ENCODE data around the gene CHADL.
A peak's percentile ranks its signal among the peaks of the same experiment; 100 is the strongest.

Gene CHADL

GRCh38 chr22:41234815-41235695 lies 5.7 kb downstream of the CHADL start:
- H3K27ac Mint-ChIP-seq, result no peak overlapping the region
- H3K9me3 Mint-ChIP-seq, result no peaks in the 10 kb centered on the region
- H3K4me1 Mint-ChIP-seq (ENCODE audit: low read depth in 2 of 2), result peaks cover 4 to 7% of the 10 kb centered on the region in 2 donors
- ATAC-seq (replicated peaks), result no peak
- no peaks in the 10 kb centered on the region for H3K27me3 Mint-ChIP-seq
- peaks cover 13% of the 10 kb centered on the region for H3K36me3 Mint-ChIP-seq (ENCODE audit: insufficient read depth)
- no peak overlapping the region for H3K4me3 Mint-ChIP-seq
- DNase-seq, result no peak

GRCh38 chr22:41231369-41231768 lies 9.4 kb downstream of the CHADL start:
- Mint-ChIP-seq H3K4me1 (ENCODE audit: low read depth in 2 of 2) (no peaks in the 10 kb centered on the region), H3K4me3 (no peak overlapping the region), H3K27me3 (no peaks in the 10 kb centered on the region), H3K36me3 (ENCODE audit: insufficient read depth) (peaks cover 16% of the 10 kb centered on the region), H3K9me3 (no peaks in the 10 kb centered on the region), H3K27ac (no peak overlapping the region)
- ATAC-seq (replicated peaks) (no peak), DNase-seq (no peak)

GRCh38 chr22:41230401-41230785 lies 10.3 kb downstream of the CHADL start:
- Mint-ChIP-seq H3K9me3 (no peaks in the 10 kb centered on the region), H3K36me3 (ENCODE audit: insufficient read depth) (peaks cover 24% of the 10 kb centered on the region), H3K27me3 (no peaks in the 10 kb centered on the region), H3K27ac (no peak overlapping the region), H3K4me1 (ENCODE audit: low read depth in 2 of 2) (no peaks in the 10 kb centered on the region), H3K4me3 (no peak overlapping the region)
- no peak for ATAC-seq (replicated peaks)
- DNase-seq, result no peak

GRCh38 chr22:41229730-41230400 lies 10.9 kb downstream of the CHADL start:
- no peak for ATAC-seq (replicated peaks)
- no peaks in the 10 kb centered on the region for H3K27me3 Mint-ChIP-seq
- DNase-seq, result no peak
- no peak overlapping the region for H3K4me3 Mint-ChIP-seq
- peaks cover 24% of the 10 kb centered on the region for H3K36me3 Mint-ChIP-seq (ENCODE audit: insufficient read depth)
- H3K27ac Mint-ChIP-seq, result no peak overlapping the region
- no peaks in the 10 kb centered on the region for H3K9me3 Mint-ChIP-seq
- H3K4me1 Mint-ChIP-seq (ENCODE audit: low read depth in 2 of 2), result no peaks in the 10 kb centered on the region

- H3K4me1 Mint-ChIP-seq (ENCODE audit: low read depth in 2 of 2), result no peaks in the 10 kb centered on the region
- no peak for ATAC-seq (replicated peaks)
These were observed 11.5 kb downstream of the CHADL start for GRCh38 chr22:41229215-41229614.

GRCh38 chr22:41226723-41227655 lies 13.7 kb downstream of the CHADL start:
- peak overlapping the region; percentile 72 to 86 for H3K27ac Mint-ChIP-seq
- H3K4me3 Mint-ChIP-seq, result no peak overlapping the region
- no peaks in the 10 kb centered on the region for H3K9me3 Mint-ChIP-seq
- H3K4me1 Mint-ChIP-seq (ENCODE audit: low read depth in 2 of 2), result no peaks in the 10 kb centered on the region
- ATAC-seq (replicated peaks) (no peak), DNase-seq (no peak)
- no peaks in the 10 kb centered on the region for H3K27me3 Mint-ChIP-seq
- H3K36me3 Mint-ChIP-seq (ENCODE audit: insufficient read depth), result peaks cover 47% of the 10 kb centered on the region

More at GRCh38 chr22:41229215-41229614, 11.5 kb downstream of the CHADL start:
- no peaks in the 10 kb centered on the region for H3K27me3 Mint-ChIP-seq
- H3K4me3 Mint-ChIP-seq, result no peak overlapping the region
- H3K9me3 Mint-ChIP-seq, result no peaks in the 10 kb centered on the region
- H3K36me3 Mint-ChIP-seq (ENCODE audit: insufficient read depth), result peaks cover 29% of the 10 kb centered on the region
- no peak overlapping the region for H3K27ac Mint-ChIP-seq
- no peak for DNase-seq

- DNase-seq (no peak), ATAC-seq (replicated peaks) (no peak)
- H3K4me3 Mint-ChIP-seq, result no peak overlapping the region
- no peaks in the 10 kb centered on the region for H3K9me3 Mint-ChIP-seq
- H3K27me3 Mint-ChIP-seq, result no peaks in the 10 kb centered on the region
- H3K27ac Mint-ChIP-seq, result no peak overlapping the region
- peaks cover 67% of the 10 kb centered on the region for H3K36me3 Mint-ChIP-seq (ENCODE audit: insufficient read depth)
- H3K4me1 Mint-ChIP-seq (ENCODE audit: low read depth in 2 of 2), result no peaks in the 10 kb centered on the region
These were observed 17.2 kb downstream of the CHADL start for GRCh38 chr22:41223535-41223934.

- DNase-seq (no peak), ATAC-seq (replicated peaks) (no peak)
- H3K9me3 Mint-ChIP-seq, result no peaks in the 10 kb centered on the region
- H3K27ac Mint-ChIP-seq, result no peak overlapping the region
- H3K4me3 Mint-ChIP-seq, result no peak overlapping the region
- peaks cover 66% of the 10 kb centered on the region for H3K36me3 Mint-ChIP-seq (ENCODE audit: insufficient read depth)
- H3K4me1 Mint-ChIP-seq (ENCODE audit: low read depth in 2 of 2), result peaks cover under 1 to 1% of the 10 kb centered on the region in 2 donors
- H3K27me3 Mint-ChIP-seq, result no peaks in the 10 kb centered on the region
These were observed 17.8 kb downstream of the CHADL start for GRCh38 chr22:41222846-41223507.

- peaks cover 12 to 14% of the 10 kb centered on the region in 2 donors for H3K4me1 Mint-ChIP-seq (ENCODE audit: low read depth in 2 of 2)
- no peaks in the 10 kb centered on the region for H3K27me3 Mint-ChIP-seq
- peak overlapping the region in 1 of 2 donors; percentile 61 for H3K4me3 Mint-ChIP-seq
- ATAC-seq (replicated peaks) (peak; percentile 70), DNase-seq (no peak)
- no peaks in the 10 kb centered on the region for H3K9me3 Mint-ChIP-seq
- H3K36me3 Mint-ChIP-seq (ENCODE audit: insufficient read depth), result peaks cover 44% of the 10 kb centered on the region
- H3K27ac Mint-ChIP-seq, result peak overlapping the region in 1 of 2 donors; percentile 76
These were observed 23.1 kb downstream of the CHADL start for GRCh38 chr22:41217553-41218157.

GRCh38 chr22:41216984-41217383 lies 23.7 kb downstream of the CHADL start:
- no peak for ATAC-seq (replicated peaks)
- no peaks in the 10 kb centered on the region for H3K9me3 Mint-ChIP-seq
- no peak for DNase-seq
- peaks cover 43% of the 10 kb centered on the region for H3K36me3 Mint-ChIP-seq (ENCODE audit: insufficient read depth)
- peak overlapping the region in 1 of 2 donors; percentile 76 for H3K27ac Mint-ChIP-seq
- H3K27me3 Mint-ChIP-seq, result no peaks in the 10 kb centered on the region
- peaks cover 12 to 14% of the 10 kb centered on the region in 2 donors for H3K4me1 Mint-ChIP-seq (ENCODE audit: low read depth in 2 of 2)
- no peak overlapping the region for H3K4me3 Mint-ChIP-seq

GRCh38 chr22:41215926-41216325 lies 24.8 kb downstream of the CHADL start:
- ATAC-seq (replicated peaks) (no peak), DNase-seq (no peak)
- peak overlapping the region in 1 of 2 donors; percentile 27 for H3K27ac Mint-ChIP-seq
- no peak overlapping the region for H3K4me3 Mint-ChIP-seq
- peaks cover 12 to 14% of the 10 kb centered on the region in 2 donors for H3K4me1 Mint-ChIP-seq (ENCODE audit: low read depth in 2 of 2)
- H3K27me3 Mint-ChIP-seq, result no peaks in the 10 kb centered on the region
- peaks cover 40% of the 10 kb centered on the region for H3K36me3 Mint-ChIP-seq (ENCODE audit: insufficient read depth)
- no peaks in the 10 kb centered on the region for H3K9me3 Mint-ChIP-seq

- Mint-ChIP-seq H3K27me3 (no peaks in the 10 kb centered on the region), H3K4me1 (ENCODE audit: low read depth in 2 of 2) (peaks cover 12 to 14% of the 10 kb centered on the region in 2 donors), H3K27ac (peak overlapping the region in 1 of 2 donors; percentile 27), H3K9me3 (no peaks in the 10 kb centered on the region), H3K36me3 (ENCODE audit: insufficient read depth) (peaks cover 39% of the 10 kb centered on the region), H3K4me3 (no peak overlapping the region)
- DNase-seq (no peak), ATAC-seq (replicated peaks) (no peak)
These were observed 25.3 kb downstream of the CHADL start for GRCh38 chr22:41215409-41215808.

Data from effector memory CD8-positive, alpha-beta T cell (primary cell).